ENCODE data around the gene SIPA1.
"Not testable (repeated sequence)": the region's sequence is repeated elsewhere in the genome, so short reads cannot be mapped to it uniquely, and the experiment has no call there.

The SIPA1 gene

DNA sequence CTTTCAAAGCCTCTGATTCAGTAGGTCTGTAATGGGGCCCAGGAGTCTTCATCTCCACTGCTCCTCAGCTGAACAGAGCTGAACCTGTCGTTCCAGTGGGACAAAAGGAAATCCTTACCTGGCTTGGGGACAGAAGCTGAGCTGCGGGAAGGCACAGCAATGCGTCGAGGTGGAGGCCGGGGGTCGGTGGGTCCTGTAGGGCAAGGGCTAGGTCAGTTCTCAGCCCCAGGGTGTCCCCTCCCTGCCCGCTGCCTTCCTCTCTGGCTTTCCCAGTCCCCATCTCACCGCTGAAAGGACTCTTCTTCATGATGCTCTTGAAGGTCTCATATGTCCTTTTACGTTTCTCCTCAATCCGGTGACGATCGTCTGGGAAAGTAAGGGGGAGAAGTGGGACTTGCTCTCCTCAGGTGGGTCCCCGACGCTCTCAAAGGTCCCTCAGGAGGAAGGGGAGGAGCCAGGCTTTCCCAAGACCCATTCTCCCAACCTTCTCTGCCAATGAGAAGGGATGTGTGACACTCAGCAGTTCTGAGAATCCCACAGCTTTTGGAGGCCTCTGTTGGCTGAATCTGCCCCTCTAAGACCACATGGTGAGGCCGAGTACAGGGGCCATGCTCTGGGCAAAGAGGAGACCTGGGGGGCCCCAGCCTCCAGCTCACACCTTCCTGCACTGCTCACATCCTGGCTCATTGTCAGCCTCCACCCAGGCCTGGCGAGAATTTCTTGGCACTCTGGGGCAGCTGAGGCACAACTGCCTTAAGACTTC is 17.9 kb downstream of the SIPA1 start:
- CTCF ChIA-PET, result interaction anchor here (0.8 kb wide), 1 partner anchor 124 kb away, joined by 3 read pairs; no protein-coding TSS in a partner anchor

DNA sequence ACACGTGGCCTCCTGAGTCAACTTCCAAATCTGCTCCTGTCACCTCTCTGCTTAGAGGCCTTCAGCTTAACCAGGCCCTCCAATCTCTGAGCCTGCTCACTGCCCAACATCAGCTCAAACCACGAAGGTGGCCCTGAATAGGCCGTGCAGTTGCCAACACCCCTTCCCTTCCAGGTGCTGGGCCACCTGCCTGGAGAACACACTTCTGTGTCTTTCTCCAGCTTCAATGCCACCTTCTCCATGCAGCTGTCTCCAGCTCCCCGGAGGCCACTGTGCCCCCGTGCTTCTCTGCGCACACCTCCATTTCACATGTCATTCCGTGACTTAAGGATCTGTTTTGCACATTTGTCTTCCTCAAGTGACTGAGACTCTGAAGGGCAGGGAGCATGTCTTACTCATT is 19.5 kb downstream of the SIPA1 start:
- no peak for TF ChIP-seq CTCF (IDR thresholded peaks at IDR 0.05; ENCODE audit: control extremely low read depth, extremely low read depth, low read depth, missing control alignments)
- ChIA-PET POLR2A (interaction anchor here (0.6 kb wide), 1 partner anchor 295 kb away, joined by 8 read pairs; no protein-coding TSS in a partner anchor), CTCF (interaction anchor here (1.2 to 1.4 kb wide), 2 partner anchors 64 to 231 kb away, joined by 4 read pairs; partner anchors contain the start of gene FIBP)
- DNase-seq (ENCODE audit: extremely low spot score), result no peak

More for the DNA sequence above, 17.9 kb downstream of the SIPA1 start:
- TF ChIP-seq CTCF (IDR thresholded peaks at IDR 0.05; ENCODE audit: control extremely low read depth, extremely low read depth, low read depth, missing control alignments), result no peak
- POLR2A ChIA-PET, result interaction anchor here (0.6 kb wide), 1 partner anchor 27 kb away, joined by 3 read pairs; no protein-coding TSS in a partner anchor
- DNase-seq (ENCODE audit: extremely low spot score), result no peak

DNA sequence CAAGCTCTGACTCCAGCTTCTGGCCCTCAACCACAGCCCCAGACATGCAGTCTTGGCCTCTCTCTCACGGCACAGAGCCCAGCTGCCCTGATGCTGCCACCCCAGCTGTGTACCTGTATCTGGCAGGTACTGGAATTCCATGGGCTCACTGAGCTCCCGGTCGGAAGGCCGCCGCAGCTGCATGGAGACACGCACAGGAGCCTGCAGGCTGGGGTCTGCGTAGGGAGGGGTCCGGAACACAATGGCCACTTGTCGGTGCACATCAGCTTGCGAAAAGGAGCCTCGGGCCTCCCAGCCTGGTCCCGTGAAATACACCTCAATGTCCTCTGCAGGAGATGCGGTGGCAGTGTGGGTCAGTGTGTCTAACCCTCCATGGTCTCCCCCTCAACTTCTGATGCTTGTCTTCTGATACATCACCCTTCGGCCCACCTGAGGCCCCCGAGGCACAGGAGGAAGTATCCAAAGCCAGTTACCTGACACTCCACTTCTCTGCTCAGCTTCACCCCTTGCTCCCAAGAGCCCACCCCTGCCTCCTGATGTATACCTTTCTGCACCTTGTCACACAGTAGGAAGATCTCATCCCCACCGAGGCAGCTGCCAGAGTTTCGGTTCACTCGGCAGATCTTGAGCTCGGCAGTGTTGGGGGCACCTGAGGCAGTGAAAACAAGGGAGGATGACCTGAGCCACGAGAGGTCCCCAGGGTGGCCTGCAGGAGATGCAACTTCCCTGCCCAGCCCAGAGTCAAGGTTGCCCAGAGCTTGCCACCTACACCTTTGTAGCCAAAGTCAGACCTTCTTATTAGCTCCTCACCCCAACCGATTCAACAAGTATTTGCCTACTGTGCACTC is 20.5 kb downstream of the SIPA1 start:
- DNase-seq (ENCODE audit: extremely low spot score), result no peak
- ChIA-PET POLR2A (interaction anchor here (0.5 kb wide), 1 partner anchor 1240 kb away, joined by 10 read pairs; no protein-coding TSS in a partner anchor), CTCF (interaction anchor here (1.4 kb wide), 1 partner anchor 65 kb away, joined by 4 read pairs; no protein-coding TSS in a partner anchor)
- TF ChIP-seq CTCF (IDR thresholded peaks at IDR 0.05; ENCODE audit: control extremely low read depth, extremely low read depth, low read depth, missing control alignments), result no peak

DNA sequence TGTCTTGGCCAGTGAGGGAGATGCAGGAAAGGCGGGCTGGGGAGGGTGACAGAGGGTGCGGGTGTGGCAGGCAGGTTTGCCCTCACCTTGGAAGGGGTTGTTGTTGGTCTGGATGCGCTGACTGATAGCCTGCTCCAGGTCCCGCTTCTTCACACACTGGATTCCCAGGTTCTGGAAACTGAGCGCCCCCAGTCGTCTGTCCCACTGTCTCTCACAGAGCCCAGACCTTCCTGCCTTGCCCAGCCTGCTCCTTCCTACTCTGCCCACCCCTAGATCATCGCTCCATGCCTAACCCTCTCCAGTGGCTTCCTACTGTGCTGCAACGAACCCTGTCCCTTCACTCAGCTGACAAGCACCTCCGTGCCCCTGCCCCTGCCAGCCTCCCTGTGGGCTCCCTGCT is 22.1 kb downstream of the SIPA1 start:
- no peak for DNase-seq (ENCODE audit: extremely low spot score)
- ChIA-PET POLR2A (no interaction called here), CTCF (interaction anchor here (1.6 to 3.5 kb wide), 2 partner anchors 8 to 21 kb away, joined by 5 to 9 read pairs; partner anchors contain the start of gene SIPA1)
- TF ChIP-seq CTCF (IDR thresholded peaks at IDR 0.05; ENCODE audit: control extremely low read depth, extremely low read depth, low read depth, missing control alignments), result no peak

DNA sequence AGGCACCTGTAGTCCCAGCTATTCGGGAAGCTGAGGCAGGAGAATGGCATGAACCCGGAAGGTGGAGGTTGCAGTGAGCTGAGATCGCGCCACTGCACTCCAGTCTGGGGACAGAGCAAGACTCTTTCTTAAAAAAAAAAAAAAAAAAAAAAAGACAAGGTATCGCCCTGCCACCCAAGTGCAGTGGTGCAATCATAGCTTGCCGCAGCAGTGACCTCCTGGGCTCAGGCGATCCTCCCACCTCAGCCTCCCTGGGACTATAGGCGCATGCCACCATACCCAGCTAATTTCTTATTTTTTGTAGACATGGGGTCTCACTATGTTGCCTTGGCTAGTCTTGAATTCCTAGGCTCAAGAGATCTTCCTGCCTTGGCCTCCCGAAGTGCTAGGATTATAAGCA is 23.0 kb downstream of the SIPA1 start:
- DNase-seq (ENCODE audit: extremely low spot score), result not testable (repeated sequence)
- POLR2A ChIA-PET, result interaction anchor here (0.6 kb wide), 1 partner anchor 48 kb away, joined by 4 read pairs; no protein-coding TSS in a partner anchor
- CTCF ChIA-PET, result interaction anchor here (1.2 to 3.5 kb wide), 3 partner anchors 8 to 119 kb away, joined by 4 to 9 read pairs (median 5); partner anchors contain the start of gene SIPA1

GRCh38 chr11:65661599-65662246 is 23.8 kb downstream of the SIPA1 start:
- CTCF ChIA-PET, result interaction anchor here (1.2 to 3.5 kb wide), 4 partner anchors 9 to 361 kb away, joined by 4 to 9 read pairs (median 4); partner anchors contain the start of gene SIPA1
- DNase-seq (ENCODE audit: extremely low spot score), result no peak
- POLR2A ChIA-PET, result interaction anchor here (0.6 kb wide), 1 partner anchor 49 kb away, joined by 4 read pairs; no protein-coding TSS in a partner anchor
- no peak for TF ChIP-seq CTCF (IDR thresholded peaks at IDR 0.05; ENCODE audit: control extremely low read depth, extremely low read depth, low read depth, missing control alignments)
